Muscle layer of colon (tissue), 2 donors: ENCODE results near the gene GFY.

Experiments
- H3K27ac ChIP-seq: one replicate; pipeline ENCODE4 v1.7.0; 2013; ENCODE audit warnings: low read depth, mild to moderate bottlenecking, low read length, moderate library complexity
- H3K27me3 ChIP-seq, 2 donors: one replicate each; pipeline ENCODE4 v1.7.0; 2013; ENCODE audit warnings: low read length in 2 of 2, mild to moderate bottlenecking in 2 of 2; ENCODE audit not compliant: insufficient read depth in 2 of 2, control insufficient read depth in 1 of 2
- H3K36me3 ChIP-seq: one replicate; pipeline ENCODE4 v1.7.0; 2013; ENCODE audit warnings: mild to moderate bottlenecking, low read length; ENCODE audit not compliant: insufficient read depth
- H3K4me1 ChIP-seq: one replicate; pipeline ENCODE4 v1.7.0; 2013; ENCODE audit warnings: mild to moderate bottlenecking, low read length; ENCODE audit not compliant: insufficient read depth
- H3K4me3 ChIP-seq, 2 donors: one replicate each; pipeline ENCODE4 v1.7.0; 2013; ENCODE audit warnings: low read length in 2 of 2, low read depth in 1 of 2, mild to moderate bottlenecking in 1 of 2, moderate library complexity in 1 of 2
- H3K9ac ChIP-seq: one replicate; pipeline ENCODE4 v1.7.0; 2013; ENCODE audit warnings: low read length
- H3K9me3 ChIP-seq: one replicate; pipeline ENCODE4 v1.7.0; 2013; ENCODE audit warnings: mild to moderate bottlenecking, low read length
- donor health status: abdominal sarcoma.
- donor health status: Adenocarcinoma of cecum.

GFY gene

DNA sequence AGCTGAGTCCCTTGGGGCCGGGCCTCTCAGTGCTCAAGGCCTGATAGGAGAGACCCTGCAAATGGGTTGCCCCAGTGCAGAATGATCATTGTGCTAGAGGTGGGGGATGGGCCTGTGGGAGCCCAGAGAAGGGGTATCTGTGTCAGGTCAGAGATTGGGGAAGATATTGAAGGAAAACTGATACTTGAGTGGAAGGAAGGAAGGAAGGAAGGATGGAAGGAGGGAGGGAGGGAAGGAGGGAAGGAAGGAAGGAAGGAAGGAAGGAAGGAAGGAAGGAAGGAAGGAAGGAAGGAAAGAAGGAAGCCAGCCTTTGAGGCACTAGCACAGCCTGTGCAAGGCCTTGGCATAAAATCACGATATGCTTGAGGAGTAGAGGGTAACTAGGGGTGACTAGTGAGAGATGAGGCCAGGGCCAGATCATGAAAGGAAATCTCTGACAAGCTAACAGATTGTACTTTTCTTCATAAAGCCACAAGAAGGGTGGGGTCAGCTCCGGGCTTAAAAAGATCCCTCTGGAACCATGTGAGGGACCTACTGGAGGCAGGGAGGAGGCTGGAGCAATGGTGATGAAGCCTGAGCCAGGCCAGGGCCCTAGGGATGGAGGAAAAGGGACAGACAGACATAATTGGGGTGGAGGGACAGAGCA, 13.4 kb upstream of the GFY start:
- no peak overlapping the region for H3K27ac ChIP-seq
- H3K9ac ChIP-seq = no peak overlapping the region
- H3K27me3 ChIP-seq = peaks cover 0 to 10% of the 10 kb centered on the region in 2 donors
- H3K9me3 ChIP-seq = no peaks in the 10 kb centered on the region
- no peaks in the 10 kb centered on the region for H3K36me3 ChIP-seq
- no peak overlapping the region for H3K4me3 ChIP-seq
- no peaks in the 10 kb centered on the region for H3K4me1 ChIP-seq

DNA sequence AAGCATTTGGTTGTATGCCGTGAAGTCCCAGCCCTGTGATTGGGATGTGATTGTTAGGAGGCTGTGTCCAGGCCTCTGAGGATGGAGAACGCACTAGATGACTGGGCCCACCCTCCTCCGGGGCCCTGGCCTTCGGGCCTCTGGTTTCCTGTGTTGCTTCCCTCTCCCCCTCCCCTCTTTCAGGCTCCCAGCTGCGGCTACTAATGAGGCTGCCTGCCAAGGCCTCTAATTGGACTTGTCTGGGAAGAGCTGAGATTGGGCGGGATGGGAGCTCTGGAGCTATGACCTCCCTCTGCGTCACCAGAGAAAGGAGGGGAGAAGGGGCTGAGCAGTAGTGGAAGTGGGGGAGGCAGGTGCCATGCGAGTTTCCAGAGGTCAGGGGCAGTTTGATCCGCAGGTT, 11.8 kb upstream of the GFY start:
- no peak overlapping the region for H3K27ac ChIP-seq
- H3K36me3 ChIP-seq = no peaks in the 10 kb centered on the region
- no peaks in the 10 kb centered on the region for H3K4me1 ChIP-seq
- no peaks in the 10 kb centered on the region for H3K9me3 ChIP-seq
- H3K4me3 ChIP-seq = no peak overlapping the region
- H3K9ac ChIP-seq = no peak overlapping the region
- H3K27me3 ChIP-seq = peaks cover 0 to 17% of the 10 kb centered on the region in 2 donors

DNA sequence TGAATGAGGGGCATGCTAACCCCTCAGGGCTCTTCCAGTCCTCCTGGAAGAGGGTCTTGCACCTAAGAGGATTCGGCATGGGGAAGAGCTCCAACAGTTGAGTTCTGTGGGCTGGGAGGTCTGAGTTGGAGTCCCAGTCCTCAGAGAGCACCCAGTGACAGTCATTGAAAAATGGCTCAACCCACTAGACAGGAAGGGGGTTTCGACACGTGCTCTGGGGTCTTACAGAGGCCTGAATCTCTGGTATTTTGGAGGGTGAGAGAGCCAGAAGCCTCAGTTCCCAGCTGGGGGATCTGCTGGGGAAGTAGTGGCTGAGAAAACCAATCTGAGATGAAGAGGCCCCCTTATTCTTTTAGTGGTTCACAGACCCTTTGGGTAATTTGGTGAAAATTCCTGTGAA, 10.9 kb upstream of the GFY start:
- Histone ChIP-seq H3K27ac (no peak overlapping the region), H3K4me3 (no peak overlapping the region), H3K36me3 (no peaks in the 10 kb centered on the region), H3K4me1 (no peaks in the 10 kb centered on the region), H3K9me3 (no peaks in the 10 kb centered on the region), H3K9ac (no peak overlapping the region), H3K27me3 (peaks cover 7 to 22% of the 10 kb centered on the region in 2 donors)

DNA sequence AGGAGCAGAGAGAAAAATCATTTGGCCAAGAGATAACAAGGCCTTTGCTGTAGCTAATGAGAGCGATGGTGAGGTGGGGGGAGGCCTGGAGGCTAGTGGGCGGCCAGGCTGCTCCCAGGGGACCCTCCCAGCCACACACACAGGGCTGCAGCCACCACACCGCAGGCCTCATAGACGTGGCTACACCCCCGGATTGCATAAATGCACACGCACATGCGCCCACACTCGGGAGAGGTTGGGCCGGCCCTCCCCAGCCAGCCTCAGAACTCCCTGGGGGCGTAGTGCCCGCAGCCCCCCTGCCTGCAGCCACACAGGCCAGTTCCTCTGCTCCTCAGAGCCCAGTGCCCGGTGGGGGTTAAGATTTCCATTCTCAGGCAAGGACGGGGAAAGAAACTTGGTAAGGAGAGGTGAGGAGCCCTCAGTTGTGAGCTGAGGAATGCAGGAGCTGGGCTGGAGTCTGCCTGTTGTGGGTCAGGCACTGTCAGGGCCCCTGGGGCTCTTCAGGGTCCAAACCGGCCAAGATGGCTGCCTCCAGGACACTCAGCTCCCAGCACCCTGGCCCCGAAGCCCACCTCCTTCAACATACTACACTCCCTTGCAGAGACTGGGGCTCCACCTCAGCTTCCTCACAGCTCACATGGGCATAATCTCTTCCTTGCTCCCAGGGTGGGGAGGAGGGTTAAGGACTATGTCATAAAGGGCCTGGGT, 9.9 kb upstream of the GFY start:
- Histone ChIP-seq H3K27me3 (peaks cover 12 to 32% of the 10 kb centered on the region in 2 donors), H3K9me3 (no peaks in the 10 kb centered on the region), H3K4me1 (no peaks in the 10 kb centered on the region), H3K27ac (no peak overlapping the region), H3K36me3 (no peaks in the 10 kb centered on the region), H3K9ac (no peak overlapping the region), H3K4me3 (no peak overlapping the region)

DNA sequence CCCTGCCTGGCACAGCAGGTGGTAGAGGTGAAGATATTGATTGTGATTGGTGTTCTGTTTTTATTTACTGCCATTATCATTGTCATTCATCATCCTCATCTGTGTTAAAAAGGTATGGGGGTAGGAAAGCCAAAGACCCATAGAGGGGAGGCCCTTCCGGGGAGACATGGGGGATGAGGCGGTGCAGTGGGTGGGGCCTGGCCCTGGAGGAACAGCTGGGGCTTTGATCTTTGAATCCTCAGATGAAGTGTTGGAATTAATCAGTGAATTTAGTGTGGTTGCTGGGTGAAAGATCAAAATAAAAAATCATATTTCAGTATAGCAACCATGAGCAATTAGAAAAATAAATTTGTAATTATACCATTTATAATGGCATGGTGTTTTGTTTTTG, 9.4 kb upstream of the GFY start:
- no peaks in the 10 kb centered on the region for H3K36me3 ChIP-seq
- no peak overlapping the region for H3K4me3 ChIP-seq
- no peaks in the 10 kb centered on the region for H3K9me3 ChIP-seq
- no peak overlapping the region for H3K9ac ChIP-seq
- H3K27ac ChIP-seq = no peak overlapping the region
- H3K4me1 ChIP-seq = no peaks in the 10 kb centered on the region
- H3K27me3 ChIP-seq = peaks cover 17 to 37% of the 10 kb centered on the region in 2 donors

DNA sequence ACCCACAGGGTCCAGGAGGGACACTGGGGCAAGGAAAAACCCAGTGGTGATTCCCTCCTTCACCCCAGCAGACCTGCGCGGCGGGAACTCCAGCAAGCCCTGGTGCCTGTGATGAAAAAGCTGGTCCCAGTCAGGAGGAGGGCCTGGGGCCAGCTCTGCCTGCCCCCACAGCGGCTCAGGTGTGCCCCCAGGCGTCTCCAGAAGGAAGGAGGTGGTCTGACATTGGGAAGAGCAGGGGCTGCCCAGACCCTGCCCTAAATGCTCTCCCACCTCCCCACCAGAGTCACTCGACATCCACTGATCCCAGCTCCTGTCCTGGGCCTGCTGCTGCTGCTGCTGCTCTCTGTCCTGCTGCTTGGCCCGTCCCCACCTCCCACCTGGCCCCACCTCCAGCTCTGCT, 8.1 kb upstream of the GFY start:
- Histone ChIP-seq H3K4me1 (peaks cover 5% of the 10 kb centered on the region), H3K9me3 (no peaks in the 10 kb centered on the region), H3K4me3 (no peak overlapping the region), H3K27me3 (peaks cover 28 to 47% of the 10 kb centered on the region in 2 donors), H3K36me3 (no peaks in the 10 kb centered on the region), H3K27ac (no peak overlapping the region), H3K9ac (no peak overlapping the region)

DNA sequence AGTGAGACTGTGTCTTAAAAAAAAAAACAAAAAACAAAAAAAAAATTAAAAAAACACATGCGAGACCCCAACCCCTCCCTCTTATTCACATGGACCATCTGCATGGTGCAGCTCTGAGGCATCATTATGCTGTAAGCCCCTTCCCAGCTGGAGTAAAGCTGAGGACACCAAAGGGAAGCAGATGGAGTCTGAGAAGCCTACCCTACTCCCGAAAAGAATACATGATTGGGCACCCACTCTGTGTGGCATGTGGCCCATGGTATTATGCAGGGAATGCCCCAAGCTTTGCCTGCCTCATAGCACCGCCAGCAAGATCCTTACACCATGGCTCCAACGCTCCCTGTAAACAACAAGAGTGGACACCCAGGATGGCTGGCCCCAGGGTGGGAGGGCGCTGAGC, 6.7 kb upstream of the GFY start:
- Histone ChIP-seq H3K4me1 (peaks cover 11% of the 10 kb centered on the region), H3K4me3 (no peak overlapping the region), H3K36me3 (no peaks in the 10 kb centered on the region), H3K9ac (no peak overlapping the region), H3K9me3 (no peaks in the 10 kb centered on the region), H3K27ac (no peak overlapping the region), H3K27me3 (peaks cover 41 to 61% of the 10 kb centered on the region in 2 donors)

DNA sequence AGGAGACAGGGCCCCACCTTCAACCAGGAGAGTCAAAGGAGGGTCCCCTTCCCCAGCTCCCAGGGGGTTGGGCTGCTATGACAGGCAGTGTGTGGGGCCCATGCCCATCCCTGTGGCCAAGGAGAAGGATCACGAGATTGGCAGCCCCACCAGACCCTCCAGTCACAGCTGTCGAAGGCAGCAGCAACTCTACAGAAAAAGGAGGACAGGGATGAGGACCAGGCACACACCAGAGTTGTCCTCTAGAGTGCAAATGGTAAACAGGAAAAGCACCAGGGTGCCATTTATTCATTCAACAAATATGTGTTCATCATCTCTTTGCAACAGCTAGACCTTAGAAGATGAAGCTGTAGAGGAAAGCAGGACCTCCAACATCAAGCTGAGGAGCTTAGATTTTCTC, 6.0 kb upstream of the GFY start:
- Histone ChIP-seq H3K4me3 (no peak overlapping the region), H3K4me1 (peaks cover 11% of the 10 kb centered on the region), H3K9me3 (no peaks in the 10 kb centered on the region), H3K9ac (no peak overlapping the region), H3K36me3 (no peaks in the 10 kb centered on the region), H3K27me3 (peaks cover 46 to 68% of the 10 kb centered on the region in 2 donors), H3K27ac (no peak overlapping the region)

DNA sequence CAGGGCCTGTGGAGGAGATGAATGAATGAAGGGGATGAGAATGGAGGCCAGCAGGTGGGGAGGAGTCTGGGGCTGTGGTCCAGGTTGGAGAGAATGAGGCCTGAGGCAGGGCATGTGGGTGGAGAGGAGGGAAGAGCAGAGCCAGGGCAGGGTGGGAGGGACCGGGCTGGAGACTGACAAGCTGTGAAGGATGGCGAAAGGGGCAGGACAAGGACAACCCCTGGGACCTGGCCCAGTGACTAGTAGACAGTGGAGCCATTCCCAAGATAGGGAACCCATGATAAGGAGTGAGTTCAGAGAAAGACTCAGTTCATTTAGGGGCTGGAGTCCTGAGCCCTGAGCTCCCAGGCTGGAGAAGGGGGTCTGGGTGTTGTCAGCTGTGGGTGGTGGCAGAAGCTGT, 5.0 kb upstream of the GFY start:
- peaks cover 46 to 78% of the 10 kb centered on the region in 2 donors for H3K27me3 ChIP-seq
- H3K9ac ChIP-seq = no peak overlapping the region
- no peaks in the 10 kb centered on the region for H3K36me3 ChIP-seq

DNA sequence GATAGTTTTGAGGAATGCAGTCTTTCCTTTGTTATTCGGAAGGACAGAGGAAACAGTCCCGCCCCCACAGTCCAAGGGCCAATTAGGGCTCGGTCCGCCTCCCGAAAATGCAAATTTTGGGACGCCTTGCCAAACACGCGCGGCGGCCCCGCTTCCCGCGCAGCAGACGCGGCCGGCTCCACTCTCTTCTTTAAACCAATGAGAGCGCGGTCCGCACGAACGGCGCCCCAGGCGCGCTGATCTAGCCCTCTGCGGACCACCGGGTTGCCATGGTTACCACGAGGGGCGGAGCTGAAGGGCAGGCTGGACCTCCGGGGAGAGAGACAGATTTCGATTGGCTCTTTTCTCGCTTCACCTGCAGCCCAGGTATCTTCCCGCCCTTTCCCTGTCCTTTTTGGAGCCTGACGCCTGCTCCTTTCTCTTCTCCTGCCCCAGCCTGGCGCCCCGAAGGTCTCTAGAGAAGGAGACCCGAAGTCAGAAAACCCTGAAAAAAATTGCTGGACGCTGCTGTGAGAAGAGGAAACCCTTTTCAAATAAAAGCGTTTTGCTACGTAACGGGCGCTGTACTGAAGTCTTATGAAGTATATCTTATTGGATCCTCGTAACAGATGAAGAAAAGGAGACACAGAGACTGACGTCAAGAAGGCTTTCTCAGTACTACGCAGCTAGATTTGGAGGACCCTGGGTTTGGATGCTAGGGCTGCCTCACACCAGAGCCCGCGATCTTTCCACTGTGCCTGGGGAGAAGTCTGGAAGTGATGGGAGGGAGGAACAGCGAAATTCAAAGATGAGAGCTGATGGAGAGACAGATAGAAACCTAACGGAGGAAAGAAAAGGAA, 3.9 kb upstream of the GFY start:
- peaks cover 11% of the 10 kb centered on the region for H3K4me1 ChIP-seq
- H3K36me3 ChIP-seq = no peaks in the 10 kb centered on the region
- no peaks in the 10 kb centered on the region for H3K9me3 ChIP-seq
- H3K4me3 ChIP-seq = no peak overlapping the region
- no peak overlapping the region for H3K9ac ChIP-seq
- H3K27me3 ChIP-seq = peaks cover 56 to 82% of the 10 kb centered on the region in 2 donors
- no peak overlapping the region for H3K27ac ChIP-seq

More for the DNA sequence above, 5.0 kb upstream of the GFY start:
- peaks cover 11% of the 10 kb centered on the region for H3K4me1 ChIP-seq
- H3K9me3 ChIP-seq = no peaks in the 10 kb centered on the region
- H3K27ac ChIP-seq = no peak overlapping the region
- H3K4me3 ChIP-seq = no peak overlapping the region

DNA sequence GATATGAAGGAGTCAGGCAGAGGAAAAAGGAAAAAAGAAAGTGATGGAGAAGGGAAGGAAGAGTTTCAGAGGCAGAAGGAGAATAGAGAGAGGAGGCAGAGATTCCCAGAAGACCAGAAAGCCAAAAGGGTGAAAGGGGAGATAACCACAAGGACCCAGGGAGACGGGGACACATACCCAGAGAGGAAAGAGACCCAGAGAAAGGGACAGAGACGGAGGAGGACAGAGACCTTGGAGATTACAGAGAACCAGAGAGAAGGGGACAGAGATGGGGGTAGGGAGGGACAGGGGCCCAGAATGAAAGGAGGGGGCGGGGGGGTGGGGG, 3.3 kb upstream of the GFY start:
- H3K36me3 ChIP-seq = no peaks in the 10 kb centered on the region
- H3K9me3 ChIP-seq = no peaks in the 10 kb centered on the region
- H3K4me3 ChIP-seq = no peak overlapping the region
- peaks cover 11% of the 10 kb centered on the region for H3K4me1 ChIP-seq
- H3K27ac ChIP-seq = no peak overlapping the region
- peaks cover 62 to 84% of the 10 kb centered on the region in 2 donors for H3K27me3 ChIP-seq
- H3K9ac ChIP-seq = no peak overlapping the region
